HT-29 (cell line): ENCODE measurements around the gene LRP5. TPM values are rescaled to one million over a fixed set of nuclear protein-coding genes. Genes with fewer than 3 reads are reported as not detected.
"Not testable (repeated sequence)": the region's sequence is repeated elsewhere in the genome, so short reads cannot be mapped to it uniquely, and the experiment has no call there.

ENCODE experiments used
- DNase-seq: peaks from one replicate; pipeline ENCODE4 v3.0.0-alpha.2; 2015; ENCODE audit warnings: low spot score
- total RNA-seq: library from RNA; depleted of rRNA; stranded (reverse); fragments of >200 nt; shearing (Covaris generic); gene quantifications from 2 replicates; pipeline ENCODE4 v1.2.3, GENCODE V29; 2014

Gene LRP5
- total RNA-seq, 1 experiment from 2014 or later, result 199 TPM

DNA sequence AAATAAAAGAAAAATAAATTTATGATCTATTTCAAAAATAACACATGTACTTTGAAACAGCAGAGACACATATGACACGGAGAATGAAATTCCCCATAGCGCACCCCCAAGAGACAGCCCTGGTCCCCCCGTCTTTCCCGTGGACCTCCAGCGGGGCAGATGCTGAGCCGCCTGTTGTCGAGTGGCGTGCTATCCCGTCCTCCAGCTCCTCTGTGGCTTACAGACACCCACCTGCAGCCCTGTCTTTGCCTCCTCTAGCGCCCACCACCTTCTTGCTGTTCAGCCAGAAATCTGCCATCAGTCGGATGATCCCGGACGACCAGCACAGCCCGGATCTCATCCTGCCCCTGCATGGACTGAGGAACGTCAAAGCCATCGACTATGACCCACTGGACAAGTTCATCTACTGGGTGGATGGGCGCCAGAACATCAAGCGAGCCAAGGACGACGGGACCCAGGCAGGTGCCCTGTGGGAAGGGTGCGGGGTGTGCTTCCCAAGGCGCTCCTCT, 103.7 kb downstream of the LRP5 start:
- no peak for DNase-seq

DNA sequence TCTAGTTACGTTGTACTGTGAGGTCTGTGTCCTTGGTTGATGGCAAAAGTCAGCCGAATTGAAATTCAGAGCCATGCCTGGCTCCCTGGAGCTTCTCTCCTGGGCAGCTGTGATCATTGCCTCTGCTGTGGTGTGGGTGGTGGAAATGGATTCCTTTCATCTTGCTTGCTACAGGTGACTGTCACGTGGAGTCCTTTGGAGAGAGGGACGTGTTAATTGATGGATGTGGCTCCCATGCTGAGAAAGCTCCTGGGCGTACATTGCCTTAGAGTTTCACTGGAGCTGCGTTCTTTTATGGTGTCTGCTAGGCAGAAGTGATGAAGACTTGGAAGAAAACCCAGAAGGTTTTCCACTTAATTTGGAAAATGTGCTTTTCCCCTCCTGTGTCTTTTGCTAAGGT, 106.3 kb downstream of the LRP5 start:
- DNase-seq, result no peak

DNA sequence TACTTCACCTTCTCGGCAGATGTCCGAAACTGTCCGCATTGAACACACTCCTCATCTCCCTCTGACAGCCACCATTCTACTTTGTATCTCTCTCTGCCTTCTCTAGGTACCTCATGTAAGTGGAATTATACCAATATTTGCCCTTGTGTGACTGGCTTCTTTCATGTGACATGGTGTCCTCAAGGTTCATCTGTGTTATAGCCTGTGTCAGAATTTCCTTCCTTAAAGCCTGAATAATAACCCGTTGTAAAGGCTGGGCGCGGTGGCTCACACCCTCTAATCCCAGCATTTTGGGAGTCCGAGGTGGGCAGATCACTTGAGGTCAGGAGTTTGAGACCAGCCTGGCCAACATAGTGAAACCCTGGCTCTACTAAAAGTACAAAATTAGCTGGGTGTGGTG, 107.8 kb downstream of the LRP5 start:
- no peak for DNase-seq

DNA sequence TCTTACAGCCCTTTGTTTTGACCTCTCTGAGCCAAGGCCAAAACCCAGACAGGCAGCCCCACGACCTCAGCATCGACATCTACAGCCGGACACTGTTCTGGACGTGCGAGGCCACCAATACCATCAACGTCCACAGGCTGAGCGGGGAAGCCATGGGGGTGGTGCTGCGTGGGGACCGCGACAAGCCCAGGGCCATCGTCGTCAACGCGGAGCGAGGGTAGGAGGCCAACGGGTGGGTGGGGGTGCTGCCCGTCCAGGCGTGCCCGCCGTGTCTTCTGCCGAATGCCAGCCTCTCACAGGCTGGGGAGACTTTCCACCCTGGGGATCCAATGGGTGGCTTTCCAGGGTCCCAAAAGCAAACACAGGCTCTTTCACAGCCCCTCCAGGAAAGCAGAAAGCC, 111.1 kb downstream of the LRP5 start:
- no peak for DNase-seq

DNA sequence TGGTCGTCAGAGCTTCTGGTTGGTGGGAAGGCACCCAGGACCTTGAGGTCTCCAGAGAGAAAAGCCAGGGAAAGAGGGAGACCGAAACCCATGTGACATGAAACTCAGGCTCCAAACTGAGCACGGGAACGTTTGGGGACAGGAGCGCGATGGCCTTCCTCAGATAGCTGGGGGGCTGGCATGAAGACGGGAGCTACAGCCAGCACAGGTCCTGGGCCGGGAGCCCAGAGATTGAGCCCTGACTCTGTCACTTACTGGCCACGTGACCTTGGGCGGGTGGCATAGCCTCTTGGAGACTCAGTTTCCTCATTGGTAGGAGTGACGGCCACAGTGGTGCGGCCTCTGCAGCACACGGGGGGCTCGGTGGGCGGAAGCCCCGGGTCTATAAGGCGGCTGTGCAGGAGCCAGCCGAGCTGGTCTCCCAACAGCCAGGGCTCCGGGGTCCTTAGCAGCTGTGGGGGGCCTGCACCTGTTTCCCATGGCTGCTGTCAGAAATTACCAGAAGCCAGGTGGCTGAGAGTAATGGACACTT, 111.8 kb downstream of the LRP5 start:
- DNase-seq, result no peak

DNA sequence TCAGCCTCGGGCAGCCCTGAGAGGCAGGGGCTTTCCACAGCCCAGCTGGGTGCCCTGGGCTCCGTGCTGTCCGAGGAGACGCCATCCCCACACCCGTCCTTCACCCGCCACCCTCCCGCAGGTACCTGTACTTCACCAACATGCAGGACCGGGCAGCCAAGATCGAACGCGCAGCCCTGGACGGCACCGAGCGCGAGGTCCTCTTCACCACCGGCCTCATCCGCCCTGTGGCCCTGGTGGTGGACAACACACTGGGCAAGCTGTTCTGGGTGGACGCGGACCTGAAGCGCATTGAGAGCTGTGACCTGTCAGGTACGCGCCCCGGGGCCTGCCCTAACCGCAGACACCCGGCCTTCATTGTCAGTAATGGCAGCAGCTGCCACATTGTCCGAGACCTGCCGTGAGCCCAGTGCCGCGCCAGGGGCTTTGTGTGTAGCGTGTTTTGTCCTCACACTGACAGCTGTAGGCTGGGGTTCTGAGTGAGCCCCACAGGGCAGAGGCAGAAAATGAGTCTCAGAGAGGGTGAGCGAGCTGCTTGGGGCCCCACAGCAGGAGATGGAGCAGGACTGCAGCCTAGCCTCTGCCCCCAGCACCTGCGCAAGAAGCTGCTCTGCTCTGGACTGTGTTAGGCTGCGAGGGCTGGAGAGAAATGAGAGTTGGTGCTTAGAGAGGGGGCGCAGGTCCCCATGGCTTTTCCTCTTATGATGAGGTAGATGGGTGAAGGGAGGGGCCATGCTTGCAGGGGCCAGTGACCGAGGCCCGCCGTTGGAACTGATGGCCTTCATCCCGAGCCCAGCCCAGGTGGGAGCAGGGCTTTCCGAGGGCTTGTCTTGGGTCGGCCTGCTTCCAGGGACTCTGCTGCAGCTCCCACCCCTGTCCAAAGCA, 112.8 kb downstream of the LRP5 start:
- no peak for DNase-seq

DNA sequence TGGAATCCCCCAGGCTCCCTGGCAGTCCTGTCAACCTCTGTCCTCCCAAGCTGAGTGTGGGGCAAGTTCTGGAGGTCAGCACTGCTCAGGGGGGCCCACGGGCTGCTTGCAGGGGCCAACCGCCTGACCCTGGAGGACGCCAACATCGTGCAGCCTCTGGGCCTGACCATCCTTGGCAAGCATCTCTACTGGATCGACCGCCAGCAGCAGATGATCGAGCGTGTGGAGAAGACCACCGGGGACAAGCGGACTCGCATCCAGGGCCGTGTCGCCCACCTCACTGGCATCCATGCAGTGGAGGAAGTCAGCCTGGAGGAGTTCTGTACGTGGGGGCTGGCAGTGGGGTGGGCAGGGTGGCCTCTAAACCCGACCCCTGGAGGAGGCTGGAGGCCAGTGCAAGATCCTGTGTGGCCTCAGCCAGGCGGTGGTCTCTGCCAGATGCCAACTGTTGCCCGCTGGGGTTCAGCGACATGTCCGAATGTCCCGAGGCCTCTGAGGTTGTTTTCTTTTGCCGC, 113.5 kb downstream of the LRP5 start:
- no peak for DNase-seq

DNA sequence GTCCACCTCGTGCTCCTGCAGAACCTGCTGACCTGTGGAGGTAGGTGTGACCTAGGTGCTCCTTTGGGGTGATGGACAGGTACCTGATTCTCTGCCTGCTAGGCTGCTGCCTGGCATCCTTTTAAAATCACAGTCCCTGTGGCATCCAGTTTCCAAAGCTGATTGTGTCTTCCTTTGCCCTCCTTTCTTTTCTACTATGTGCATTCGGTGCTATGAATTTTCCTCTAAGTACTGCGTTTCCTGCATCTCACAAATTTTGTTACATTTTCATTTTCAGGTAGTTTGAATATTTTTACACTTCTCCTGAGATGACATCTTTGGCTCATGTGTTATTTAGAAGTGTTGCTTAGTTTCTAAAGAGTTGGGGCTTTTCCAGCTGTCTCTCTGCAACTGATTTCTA, 117.3 kb downstream of the LRP5 start:
- DNase-seq, result no peak

DNA sequence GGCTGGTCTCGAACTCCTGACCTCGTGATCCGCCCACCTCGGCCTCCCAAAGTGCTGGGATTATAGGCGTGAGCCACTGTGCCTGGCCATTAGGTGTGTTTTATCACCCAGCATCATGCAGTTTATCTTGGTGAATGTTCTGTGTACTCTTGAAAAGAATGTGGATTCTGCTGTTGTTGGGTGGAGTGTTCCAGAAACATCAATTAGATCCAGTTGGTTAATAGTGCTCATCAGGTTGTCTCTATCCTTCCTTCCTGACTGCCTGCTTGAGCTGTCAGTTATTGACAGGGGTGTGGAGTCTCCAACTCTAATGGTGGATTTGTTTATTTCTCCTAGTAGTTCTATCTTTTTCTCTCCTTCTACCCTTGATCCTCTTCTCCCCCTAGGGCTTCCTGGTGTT, 118.0 kb downstream of the LRP5 start:
- no peak for DNase-seq

DNA sequence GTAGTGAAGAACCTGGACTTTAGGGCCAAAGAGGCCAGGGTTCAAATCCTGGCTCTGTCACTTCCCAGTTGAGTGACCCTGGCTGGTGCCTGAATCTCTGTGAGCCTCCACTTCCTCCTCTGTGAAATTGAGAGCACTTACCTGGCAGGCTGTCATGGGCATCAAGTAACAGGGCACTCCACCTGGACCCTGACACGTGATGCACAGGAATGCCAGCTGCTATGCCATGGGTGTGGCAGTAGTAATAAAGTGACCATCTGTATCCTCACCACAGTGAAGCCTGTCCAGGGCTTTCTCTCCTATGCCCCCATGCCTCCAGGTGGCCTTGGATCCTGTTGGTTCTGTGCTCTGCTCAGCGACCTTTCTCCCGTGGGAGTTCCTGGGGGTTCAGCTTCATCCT, 118.4 kb downstream of the LRP5 start:
- peak; percentile 50 for DNase-seq

DNA sequence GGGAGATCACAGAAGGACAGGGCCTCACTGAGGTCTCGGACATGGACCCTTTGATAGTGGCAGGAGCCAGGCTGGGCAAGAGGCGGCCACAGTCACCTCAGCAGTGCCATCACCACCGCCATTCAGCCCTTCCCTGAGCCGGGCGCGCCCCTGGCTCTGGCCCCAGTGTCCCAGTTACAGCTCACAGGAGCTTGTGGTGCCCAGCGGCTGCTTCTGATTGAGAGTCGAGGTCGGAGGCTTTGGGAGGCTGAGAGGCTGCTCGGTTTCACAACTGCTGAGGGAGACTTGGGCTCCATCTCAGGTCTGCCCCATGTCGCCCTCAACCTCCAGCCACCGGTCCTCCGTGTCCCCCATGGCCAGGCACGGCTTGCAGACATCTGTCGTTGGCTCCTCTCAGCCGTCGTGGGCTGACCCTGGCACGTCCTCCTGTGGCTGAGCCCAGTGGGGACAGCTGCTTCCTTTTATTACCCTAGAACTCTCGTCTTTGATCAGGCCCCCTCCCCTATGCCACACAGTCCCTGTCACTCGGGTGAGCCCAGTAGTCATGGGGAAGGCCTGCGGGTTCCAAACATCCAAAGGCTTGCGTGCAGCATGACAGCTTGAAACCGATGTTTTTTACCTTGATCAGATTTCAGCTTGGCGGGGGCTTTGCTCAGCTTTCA, 119.7 kb downstream of the LRP5 start:
- DNase-seq, result no peak

DNA sequence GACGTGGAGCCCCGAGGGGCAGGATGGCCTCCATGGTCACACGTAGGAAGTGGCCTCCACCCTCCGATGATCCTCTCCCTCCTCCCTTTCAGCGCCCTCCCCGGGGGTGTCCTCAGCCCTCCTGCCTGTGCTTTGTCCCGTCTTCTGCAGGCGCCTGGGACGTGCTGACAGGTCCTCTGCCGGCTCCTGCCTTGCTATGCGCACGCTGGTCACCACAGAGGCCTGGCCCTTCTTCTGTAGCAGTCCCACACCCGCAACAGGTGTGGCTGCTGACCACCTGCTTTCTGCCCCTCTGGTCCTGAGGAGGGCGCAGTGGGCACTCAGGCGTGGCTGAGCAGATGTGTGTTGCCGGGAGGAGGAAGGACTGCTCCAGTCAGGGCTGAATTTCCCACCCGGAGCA, 120.5 kb downstream of the LRP5 start:
- DNase-seq, result no peak

DNA sequence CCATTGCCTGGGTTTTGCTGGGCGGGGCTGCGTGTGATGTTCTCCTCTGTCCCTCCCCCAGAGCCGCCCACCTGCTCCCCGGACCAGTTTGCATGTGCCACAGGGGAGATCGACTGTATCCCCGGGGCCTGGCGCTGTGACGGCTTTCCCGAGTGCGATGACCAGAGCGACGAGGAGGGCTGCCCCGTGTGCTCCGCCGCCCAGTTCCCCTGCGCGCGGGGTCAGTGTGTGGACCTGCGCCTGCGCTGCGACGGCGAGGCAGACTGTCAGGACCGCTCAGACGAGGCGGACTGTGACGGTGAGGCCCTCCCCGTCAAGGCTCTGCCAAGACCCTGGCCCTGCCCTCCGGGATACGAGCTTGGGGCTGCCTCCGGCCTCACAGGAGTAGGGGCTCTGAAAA, 121.2 kb downstream of the LRP5 start:
- DNase-seq, result no peak

DNA sequence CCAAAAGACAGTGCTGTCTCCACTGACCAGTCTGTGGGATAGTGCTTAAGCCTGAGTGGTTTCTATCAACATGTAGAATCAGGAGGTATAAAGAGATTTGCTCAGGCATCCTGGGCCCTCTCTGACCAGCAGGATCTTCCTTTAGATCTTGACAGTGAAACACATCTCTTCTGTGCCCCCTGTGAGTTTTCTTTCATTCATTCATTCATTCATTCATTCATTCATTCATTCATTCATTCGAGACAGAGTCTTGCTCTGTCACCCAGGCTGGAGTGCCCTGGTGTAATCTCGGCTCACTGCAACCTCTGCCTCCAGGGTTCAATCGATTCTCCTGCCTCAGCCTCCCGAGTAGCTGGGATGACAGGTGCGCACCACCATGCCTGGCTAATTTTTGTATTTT, 121.8 kb downstream of the LRP5 start:
- DNase-seq, result not testable (repeated sequence)

DNA sequence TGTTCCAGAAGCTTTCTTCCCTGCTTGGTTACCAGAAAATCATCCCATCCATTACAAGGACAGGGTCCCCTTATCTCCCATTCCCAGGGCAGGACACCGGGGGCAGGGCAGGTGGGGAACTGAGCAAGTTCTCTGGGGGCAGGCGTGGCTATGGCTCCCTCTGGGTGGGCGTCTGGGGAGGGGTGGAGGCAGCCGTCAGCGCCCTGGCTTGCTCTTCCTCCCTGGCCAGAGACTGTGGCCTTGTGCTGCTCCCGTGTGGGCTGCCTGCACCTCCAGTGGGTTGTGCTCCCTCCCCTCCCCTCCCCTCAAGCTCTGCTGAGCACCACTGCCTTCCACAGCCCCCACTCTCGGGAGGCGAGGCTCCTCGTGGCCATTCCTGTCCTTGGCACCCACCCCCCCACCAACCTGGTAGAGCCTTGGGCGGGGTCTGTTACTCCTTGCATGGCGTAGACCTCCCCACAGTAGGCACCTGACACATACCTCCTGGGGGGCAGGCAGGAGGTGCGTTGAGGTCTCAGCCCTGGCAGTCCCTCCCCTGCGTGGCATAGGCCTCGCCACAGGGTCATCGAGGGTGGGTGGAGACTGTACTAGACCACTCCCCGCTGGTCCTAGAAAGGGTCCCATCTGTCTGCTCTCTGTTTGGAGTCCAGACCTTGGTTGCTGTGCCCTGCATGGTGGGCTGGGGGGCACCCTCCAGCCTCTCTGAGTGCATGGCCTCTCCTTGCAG, 123.9 kb downstream of the LRP5 start:
- DNase-seq, result no peak

DNA sequence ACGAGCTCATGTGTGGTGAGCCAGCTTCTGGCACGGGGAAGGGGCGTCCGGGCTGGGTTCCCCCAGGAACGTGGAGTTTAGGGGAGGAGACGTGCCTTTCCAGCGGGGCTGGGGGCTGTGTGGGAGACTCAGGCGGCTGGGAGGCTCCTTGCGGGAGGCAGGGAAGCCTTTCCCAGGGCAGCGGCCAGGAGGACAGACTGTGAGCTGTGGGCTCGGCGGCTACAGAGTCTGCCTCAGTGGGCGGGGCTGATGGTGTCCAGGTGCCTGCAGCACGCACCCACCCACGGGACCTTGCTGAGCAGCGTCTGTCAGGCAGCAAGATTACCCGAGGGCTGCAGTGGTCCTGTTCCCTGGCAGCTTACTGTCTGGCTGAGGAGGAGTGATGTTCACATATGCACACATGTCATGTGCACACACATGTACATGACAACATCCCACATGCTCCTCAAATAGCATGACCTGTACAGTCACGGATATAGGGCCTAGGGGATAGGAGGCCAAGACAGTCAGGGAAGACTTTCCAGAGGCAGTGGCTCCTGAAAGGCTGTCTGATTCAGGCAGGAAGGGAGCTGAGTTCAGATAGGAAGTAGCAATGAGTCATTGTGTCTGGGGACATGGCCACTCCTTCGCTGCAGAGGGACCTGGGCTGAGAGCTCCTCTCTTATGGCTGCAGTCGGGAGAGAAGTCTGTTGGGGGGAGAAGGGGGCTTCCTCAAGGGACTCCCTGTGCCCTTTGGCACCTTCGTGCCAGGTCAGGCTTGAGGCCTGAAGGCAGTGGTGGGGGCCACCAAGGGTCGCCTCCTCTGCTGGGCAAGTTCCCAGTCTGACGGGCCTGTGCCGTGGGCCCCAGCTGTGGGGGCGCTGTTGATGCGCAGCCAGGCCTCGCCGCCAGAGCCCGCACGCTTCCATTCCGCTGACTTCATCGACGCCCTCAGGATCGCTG, 124.9 kb downstream of the LRP5 start:
- DNase-seq, result no peak

DNA sequence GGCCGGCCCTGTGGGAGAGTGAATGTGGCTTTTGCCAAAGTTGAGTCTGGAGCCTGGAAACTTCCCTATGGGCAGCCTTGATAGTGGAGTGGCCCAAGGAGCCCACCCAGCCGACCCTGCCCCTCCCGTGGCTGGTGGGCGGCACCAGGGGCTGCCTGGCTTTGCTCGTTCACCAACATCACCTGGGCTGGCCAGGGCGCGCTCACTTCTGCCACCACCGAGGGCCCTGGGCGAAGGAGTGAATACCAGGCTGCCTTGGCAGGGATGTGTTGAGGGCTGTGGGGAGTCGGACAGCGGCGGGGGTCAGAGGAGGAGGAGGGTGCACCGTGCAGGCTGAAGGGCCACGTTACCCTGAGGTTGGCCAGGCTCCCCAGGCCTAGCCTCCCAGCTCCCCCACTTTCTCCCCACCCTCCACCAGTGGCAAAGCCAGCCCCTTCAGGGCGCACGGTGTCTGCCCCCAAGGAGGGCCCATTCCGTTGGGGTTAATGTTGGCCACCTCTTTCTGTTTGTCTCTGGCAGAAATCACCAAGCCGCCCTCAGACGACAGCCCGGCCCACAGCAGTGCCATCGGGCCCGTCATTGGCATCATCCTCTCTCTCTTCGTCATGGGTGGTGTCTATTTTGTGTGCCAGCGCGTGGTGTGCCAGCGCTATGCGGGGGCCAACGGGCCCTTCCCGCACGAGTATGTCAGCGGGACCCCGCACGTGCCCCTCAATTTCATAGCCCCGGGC, 125.7 kb downstream of the LRP5 start:
- no peak for DNase-seq

DNA sequence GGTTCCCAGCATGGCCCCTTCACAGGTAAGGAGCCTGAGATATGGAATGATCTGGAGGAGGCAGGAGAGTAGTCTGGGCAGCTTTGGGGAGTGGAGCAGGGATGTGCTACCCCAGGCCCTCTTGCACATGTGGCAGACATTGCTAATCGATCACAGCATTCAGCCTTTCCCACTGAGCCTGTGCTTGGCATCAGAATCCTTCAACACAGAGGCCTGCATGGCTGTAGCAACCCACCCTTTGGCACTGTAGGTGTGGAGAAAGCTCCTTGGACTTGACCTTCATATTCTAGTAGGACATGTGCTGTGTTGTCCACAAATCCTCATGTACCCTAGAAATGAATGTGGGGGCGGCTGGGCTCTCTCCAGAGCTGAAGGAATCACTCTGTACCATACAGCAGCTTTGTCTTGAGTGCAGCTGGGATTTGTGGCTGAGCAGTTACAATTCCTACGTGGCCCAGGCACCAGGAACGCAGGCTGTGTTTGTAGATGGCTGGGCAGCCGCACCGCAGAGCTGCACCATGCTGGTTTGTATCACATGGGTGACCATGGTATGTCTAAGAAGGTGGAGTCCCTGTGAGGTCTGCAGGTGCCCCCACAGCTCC, 126.4 kb downstream of the LRP5 start:
- no peak for DNase-seq

DNA sequence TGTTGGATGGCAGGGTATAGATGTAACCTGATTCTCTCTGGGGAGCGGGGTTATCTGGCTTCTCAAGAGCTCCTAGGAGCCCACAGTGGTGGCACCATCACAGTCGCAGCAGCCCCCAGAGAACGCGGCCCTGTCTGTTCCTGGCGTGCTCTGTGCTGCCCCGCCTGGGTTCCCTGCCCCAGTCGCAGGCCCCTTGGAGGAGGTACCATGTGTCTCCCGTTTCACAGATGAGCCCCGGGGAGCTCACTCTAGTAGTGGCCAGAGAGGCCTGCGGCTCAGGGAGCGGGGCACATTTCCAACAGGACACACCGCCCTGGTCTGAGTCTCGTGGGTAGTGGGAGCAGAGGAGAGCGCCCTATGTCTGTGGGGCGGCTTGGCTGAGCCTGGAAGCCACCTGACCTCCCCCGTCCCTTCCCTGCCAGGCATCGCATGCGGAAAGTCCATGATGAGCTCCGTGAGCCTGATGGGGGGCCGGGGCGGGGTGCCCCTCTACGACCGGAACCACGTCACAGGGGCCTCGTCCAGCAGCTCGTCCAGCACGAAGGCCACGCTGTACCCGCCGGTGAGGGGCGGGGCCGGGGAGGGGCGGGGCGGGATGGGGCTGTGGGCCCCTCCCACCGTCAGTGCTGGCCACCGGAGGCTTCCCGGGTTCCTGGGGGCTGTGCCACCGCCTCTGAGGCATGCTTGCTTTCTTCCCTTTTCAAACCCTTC, 127.1 kb downstream of the LRP5 start:
- no peak for DNase-seq
